Esophagus squamous epithelium (tissue), 4 donors: Measurements from ENCODE around the gene DEDD.

Experiments
- POLR2A ChIP-seq, 4 donors: fragments of 450-650 bp; IDR thresholded peaks; one replicate each; pipeline ENCODE4 v1.6.1; 2017; ENCODE audit warnings: antibody characterized with exemption in 4 of 4, mild to moderate bottlenecking in 4 of 4, moderate library complexity in 3 of 4
- TF ChIP-seq, protein P1 (sequence below), 6 experiments: fragments of 450-650 bp in 4 of 6; fragments of 200-600 bp in 2 of 6; sonication (generic) in 2 of 6; IDR thresholded peaks; one replicate each; pipeline ENCODE4 v1.5.1; 2016 to 2019; ENCODE audit warnings: antibody characterized with exemption in 6 of 6, mild to moderate bottlenecking in 4 of 6, moderate library complexity in 4 of 6

GRCh38 chr1:161131523-161132409, 701 bp downstream of the DEDD start:
- TF ChIP-seq, protein P1, sequence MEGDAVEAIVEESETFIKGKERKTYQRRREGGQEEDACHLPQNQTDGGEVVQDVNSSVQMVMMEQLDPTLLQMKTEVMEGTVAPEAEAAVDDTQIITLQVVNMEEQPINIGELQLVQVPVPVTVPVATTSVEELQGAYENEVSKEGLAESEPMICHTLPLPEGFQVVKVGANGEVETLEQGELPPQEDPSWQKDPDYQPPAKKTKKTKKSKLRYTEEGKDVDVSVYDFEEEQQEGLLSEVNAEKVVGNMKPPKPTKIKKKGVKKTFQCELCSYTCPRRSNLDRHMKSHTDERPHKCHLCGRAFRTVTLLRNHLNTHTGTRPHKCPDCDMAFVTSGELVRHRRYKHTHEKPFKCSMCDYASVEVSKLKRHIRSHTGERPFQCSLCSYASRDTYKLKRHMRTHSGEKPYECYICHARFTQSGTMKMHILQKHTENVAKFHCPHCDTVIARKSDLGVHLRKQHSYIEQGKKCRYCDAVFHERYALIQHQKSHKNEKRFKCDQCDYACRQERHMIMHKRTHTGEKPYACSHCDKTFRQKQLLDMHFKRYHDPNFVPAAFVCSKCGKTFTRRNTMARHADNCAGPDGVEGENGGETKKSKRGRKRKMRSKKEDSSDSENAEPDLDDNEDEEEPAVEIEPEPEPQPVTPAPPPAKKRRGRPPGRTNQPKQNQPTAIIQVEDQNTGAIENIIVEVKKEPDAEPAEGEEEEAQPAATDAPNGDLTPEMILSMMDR (IDR thresholded peaks at IDR 0.05), result no peak
- TF ChIP-seq POLR2A (IDR thresholded peaks at IDR 0.05), result no peak
